Retinal pigment epithelial cell (primary cell): ENCODE data around the gene WWOX.
"Not testable (repeated sequence)": the region's sequence is repeated elsewhere in the genome, so short reads cannot be mapped to it uniquely, and the experiment has no call there.

Experiments
- DNase-seq: peaks from one replicate; pipeline ENCODE4 v3.0.0-alpha.2; 2010; ENCODE audit warnings: low read depth
- H3K4me3 ChIP-seq: 2 replicates; pipeline ENCODE4 v1.5.1; 2011; ENCODE audit warnings: mild to moderate bottlenecking, low read length, control low read depth, moderate library complexity
- TF ChIP-seq, protein P1 (sequence below): conservative IDR thresholded peaks from 2 replicates; pipeline ENCODE4 v1.5.1; 2011; ENCODE audit warnings: low read depth, low read length, control low read depth, inconsistent platforms

Gene WWOX

DNA sequence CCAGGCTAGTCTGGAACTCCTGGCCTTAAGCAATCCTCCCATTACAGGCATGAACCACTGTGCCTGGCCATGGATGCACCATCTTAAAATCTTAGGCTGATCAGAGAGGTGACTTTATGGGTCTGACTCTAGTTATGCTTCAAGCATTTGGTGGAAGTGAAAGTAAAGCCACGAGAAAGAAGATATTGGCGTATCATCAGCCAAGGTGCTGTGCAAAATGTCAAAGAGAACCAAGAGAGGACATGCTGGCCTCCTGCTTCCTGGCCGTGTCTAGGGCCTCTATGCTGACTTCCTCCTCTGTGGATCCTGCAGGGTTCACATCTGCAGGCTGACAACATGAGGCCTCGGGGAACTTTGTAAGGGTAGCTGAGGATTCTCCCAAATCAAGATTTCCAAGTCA, 1115.8 kb downstream of the WWOX start:
- TF ChIP-seq, protein P1, sequence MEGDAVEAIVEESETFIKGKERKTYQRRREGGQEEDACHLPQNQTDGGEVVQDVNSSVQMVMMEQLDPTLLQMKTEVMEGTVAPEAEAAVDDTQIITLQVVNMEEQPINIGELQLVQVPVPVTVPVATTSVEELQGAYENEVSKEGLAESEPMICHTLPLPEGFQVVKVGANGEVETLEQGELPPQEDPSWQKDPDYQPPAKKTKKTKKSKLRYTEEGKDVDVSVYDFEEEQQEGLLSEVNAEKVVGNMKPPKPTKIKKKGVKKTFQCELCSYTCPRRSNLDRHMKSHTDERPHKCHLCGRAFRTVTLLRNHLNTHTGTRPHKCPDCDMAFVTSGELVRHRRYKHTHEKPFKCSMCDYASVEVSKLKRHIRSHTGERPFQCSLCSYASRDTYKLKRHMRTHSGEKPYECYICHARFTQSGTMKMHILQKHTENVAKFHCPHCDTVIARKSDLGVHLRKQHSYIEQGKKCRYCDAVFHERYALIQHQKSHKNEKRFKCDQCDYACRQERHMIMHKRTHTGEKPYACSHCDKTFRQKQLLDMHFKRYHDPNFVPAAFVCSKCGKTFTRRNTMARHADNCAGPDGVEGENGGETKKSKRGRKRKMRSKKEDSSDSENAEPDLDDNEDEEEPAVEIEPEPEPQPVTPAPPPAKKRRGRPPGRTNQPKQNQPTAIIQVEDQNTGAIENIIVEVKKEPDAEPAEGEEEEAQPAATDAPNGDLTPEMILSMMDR = no peak
- no peak for DNase-seq
- no peak overlapping the region for H3K4me3 ChIP-seq

DNA sequence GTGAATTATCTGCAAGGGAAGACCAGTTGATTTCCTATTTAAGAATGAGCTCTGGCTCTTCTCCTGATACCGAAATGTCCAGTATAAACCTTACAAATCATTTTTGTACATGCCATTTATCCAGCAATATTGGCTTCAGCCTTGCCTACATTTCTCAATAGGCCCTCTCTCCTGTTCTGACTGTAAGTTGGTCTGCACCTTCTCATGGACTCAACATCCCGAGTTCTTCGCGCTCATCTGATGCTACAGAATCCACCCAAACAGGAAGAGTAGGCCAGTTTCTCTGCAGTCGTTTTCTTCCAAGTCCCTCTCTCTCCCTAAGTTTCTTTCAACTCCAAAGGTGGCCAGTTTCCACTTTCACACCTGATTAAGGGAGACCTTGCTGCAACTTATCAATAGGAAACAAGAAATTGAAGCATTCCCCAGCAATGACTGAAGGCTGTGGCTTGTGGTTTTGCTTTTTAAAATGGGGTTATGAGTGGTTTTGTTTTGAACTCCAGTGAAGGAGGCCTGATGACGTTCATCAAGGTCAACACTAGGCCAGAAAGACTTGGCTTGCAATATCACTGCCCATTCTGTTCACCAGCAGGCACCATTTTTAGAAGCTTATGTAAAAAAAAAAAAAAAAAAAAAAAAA, 1118.0 kb downstream of the WWOX start:
- TF ChIP-seq, protein P1 = no peak
- no peak for DNase-seq
- H3K4me3 ChIP-seq = no peak overlapping the region

DNA sequence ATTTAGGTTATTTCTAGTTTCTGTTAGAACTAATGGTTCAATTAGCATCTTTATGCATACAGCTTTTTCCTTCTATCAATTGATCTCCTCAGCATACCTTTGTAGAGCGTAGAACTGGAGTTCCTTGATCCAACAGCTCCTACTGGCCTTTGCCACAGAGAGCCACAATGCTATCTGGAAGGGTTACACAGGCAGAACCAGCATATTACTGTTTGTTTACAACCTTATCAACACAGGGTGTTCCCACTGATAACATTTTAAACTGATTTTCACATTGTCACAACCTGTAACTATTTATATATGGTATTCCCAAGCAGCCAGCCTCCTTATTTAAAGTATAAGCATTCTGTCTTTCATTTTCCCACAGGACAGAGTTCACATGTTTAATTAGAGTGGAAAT, 1118.9 kb downstream of the WWOX start:
- TF ChIP-seq, protein P1 = no peak
- no peak overlapping the region for H3K4me3 ChIP-seq
- no peak for DNase-seq

DNA sequence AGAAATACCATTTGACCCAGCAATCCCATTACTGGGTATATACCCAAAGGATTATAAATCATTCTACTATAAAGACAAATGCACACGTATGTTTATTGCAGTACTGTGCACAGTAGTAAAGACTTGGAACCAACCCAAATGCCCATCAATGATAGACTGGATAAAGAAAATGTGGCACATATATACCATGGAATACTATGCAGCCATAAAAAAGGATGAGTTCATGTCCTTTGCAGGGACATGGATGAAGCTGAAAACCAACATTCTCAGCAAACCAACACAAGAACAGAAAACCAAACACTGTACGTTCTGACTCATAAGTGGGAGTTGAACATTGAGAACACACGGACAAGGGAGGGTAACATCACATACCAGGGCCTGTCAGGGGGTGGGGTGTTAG, 1126.5 kb downstream of the WWOX start:
- not testable (repeated sequence) for DNase-seq, H3K4me3 ChIP-seq

DNA sequence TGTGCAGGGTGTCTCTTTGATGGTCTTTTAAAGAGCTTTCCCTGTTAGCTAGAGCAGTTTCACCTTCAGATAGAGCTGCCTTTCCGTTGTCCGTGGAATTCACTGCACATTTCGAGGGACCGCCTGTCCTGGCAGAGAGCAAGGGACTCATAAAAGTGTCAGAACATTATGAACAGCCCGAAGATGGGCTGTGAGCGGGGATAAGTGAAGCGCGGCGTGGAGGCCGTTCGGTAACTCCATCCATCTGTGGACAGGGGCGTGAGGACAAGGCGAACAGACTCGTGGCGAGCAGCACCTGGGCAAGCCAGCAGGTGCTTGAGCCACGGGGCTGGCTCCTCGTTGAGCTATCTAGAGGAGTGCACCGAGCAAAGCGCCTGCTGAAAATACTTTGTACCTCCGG, 1129.9 kb downstream of the WWOX start:
- no peak overlapping the region for H3K4me3 ChIP-seq
- TF ChIP-seq, protein P1 = no peak
- DNase-seq = no peak

DNA sequence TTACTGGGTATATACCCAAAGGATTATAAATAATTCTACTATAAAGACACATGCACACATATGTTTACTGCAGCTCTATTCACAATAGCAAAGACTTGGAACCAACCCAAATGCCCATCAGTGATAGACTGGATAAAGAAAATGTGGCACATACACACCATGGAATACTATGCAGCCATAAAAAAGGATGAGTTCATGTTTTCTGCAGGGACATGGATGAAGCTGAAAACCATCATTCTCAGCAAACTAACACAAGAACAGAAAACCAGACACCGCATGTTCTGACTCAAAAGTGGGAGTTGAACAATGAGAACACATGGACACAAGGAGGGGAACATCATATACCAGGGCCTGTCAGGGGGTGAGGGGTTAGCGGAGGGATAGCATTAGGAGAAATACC, 1146.2 kb downstream of the WWOX start:
- not testable (repeated sequence) for DNase-seq, H3K4me3 ChIP-seq

DNA sequence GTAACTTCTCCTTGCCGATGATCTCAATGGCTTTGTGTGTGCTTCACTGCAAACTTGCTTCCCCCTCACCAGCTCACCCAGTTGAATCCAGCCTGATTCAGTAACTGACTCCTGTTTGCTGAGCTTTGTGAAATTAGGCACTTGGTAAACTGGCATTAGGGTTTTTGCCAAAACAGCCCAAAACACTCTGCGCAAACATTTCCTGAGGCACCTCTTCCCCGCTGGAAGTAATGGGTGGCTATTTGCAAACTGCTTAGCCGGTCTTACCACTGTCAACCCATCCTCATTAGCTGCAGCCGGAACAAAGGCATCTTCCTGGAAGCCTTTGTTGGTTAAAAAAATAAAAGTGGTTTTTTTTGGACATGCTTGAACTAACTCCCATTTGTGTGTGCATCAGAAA, 1147.9 kb downstream of the WWOX start:
- TF ChIP-seq, protein P1 = no peak
- H3K4me3 ChIP-seq = no peak overlapping the region

DNA sequence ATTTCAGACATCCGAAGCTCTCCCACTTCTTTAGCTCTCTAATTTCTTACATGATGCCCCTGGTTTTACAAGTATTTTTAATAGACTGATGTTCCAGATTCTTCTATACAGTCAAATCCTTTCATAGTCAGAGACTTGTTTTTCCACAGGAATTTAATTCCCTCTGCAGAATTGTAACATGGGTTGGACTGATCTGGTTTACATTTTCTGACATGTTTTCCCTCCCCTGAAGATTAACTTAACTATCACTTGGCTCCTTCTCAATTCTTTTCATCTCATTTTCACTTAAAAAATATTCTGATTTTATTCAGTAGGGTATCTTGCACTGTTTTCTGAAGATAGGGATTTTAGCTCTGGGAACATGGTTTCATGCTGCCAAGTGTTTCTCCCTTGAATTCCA, 1148.9 kb downstream of the WWOX start:
- DNase-seq = no peak
- TF ChIP-seq, protein P1 = no peak
- H3K4me3 ChIP-seq = no peak overlapping the region

More for the DNA sequence above, 1147.9 kb downstream of the WWOX start:
- no peak for DNase-seq
